ENCODE data around the gene ANKRD44.

The ANKRD44 gene

DNA sequence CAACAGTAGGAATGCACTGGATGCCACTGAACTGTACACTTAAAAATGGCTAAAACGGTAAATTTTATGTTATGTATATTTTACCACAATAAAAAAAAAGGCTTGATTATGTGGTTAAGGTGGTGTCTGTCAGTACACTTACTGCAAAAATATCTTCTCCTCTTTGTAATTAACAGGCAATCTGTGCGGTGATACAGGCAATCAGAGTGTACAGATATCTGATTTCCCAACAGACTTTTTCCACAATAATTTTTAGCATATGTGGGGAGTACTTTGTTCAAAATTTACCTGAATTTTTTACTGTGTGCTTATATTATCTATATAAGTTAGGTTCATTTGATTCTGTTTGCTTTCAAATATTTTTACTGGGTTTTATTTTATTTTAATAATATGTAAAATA, 209.1 kb downstream of the ANKRD44 start:
- DNase-seq = no peak

DNA sequence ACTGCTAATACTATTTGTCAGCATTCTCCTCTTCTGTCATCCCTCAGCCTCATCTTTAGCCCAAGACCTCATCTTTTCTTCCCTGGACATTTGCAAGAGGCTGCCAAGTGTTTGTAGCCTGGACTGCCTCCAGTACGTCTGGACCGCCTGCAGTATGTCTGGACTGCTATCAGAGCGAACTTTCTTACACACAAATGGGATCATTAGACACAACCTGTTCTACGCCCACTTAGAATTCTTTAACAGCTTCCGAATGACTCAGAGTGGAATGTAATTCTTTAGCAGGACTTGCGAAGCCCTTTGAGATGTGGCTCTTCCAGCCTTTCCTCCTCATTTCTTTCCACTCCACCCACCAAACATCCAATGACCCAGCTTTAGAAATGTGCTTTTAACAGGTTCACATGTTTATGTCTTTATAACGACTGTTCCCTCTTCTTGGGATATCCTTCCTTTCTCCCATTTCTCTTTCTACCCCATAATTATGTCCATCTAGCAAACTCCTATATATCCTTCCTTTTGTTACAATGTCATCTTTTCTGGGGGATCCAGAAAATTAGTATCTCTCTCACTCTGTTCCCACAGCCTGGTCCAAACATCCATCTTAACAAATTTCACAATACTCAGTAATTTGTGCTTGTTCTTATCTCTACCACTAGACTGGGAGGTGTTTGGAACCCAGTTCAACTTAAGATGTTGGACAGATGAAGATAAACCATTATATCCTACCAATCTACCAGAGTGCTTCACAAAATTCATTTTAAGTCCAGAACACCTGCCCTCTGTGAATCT, 212.8 kb downstream of the ANKRD44 start:
- no peak for DNase-seq

DNA sequence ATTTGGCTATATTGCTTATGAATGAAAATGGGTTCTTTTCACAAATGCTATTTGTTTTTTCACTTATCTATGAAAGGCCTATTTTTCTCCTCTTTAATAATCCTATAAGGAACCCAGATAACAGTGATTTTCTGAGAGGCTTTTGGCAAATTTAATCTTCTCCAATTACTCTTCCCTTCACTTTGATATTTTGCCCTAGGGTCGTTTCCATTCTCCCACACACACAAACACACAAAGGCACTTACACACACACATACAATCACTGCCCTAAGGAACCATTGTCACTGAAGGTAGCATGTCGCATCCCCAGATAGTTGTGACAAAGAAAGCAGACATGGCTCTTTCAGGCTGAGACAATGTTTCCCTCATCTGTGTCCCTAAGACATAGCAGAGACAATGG, 213.9 kb downstream of the ANKRD44 start:
- no peak for DNase-seq

DNA sequence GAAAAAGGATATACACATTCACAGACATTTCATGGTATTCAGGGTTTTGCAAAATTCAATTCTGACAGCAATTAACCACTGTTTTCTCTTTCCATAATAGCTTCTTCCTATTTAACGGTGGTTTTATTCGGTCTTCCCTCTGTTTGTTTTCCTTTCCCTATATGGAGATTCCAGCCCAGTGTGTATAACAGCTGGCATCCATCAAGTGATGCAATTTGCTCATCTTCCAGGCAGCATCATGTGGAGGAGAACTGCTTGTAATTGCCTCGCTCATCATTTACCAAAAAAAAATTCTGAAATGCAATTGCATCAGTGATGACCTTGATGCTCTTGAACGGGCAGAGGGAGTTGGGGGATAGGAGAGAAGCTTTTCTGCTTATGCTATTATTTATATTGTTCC, 218.1 kb downstream of the ANKRD44 start:
- no peak for DNase-seq

DNA sequence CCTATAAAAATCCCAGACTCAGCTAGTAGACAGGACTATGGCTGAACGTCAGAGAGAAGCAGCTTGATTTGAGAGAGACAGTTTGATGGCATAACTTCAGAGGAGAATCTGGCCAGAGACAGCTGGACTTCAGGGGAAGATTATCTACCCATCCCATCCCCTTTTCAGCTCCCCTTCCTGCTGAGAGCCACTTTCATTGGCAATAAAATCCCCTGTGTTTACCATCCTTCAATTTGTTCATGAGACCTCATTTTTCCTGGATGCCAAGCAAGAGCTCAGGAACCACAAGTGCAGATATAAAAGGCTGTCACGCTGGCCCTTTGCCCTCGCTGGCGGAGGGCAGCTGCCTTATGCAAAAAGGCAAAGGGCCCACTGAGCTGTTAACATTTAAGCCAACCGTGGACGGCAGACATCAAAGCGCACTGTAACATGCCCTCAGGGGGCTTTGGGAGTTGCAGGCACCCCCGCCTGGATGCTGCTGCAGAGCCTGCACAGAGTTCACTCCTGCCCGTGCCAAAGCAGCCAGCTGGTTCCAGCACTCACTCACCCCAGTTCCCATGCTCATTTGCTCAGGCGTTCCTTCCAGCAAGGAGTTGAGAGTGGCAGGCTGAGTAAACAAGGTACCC, 219.7 kb downstream of the ANKRD44 start:
- DNase-seq = no peak

DNA sequence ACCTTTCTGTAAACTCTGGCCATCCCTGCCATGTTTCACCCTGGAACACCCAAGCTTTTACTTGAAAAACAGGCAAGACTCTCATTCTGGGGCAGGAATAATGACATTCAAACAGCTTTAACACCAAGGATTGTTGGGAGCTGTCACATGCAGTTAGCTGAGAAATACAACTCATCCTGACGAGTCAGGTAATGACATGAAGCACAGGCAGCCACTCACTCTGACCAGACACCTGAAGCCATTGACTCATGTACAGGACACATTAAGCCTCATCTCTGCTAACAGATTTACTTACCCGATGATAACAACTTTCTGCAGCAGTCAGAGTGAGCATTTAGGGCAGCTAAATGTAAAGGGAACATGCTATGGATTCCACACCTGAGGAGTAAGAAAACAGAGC, 220.9 kb downstream of the ANKRD44 start:
- no peak for DNase-seq

DNA sequence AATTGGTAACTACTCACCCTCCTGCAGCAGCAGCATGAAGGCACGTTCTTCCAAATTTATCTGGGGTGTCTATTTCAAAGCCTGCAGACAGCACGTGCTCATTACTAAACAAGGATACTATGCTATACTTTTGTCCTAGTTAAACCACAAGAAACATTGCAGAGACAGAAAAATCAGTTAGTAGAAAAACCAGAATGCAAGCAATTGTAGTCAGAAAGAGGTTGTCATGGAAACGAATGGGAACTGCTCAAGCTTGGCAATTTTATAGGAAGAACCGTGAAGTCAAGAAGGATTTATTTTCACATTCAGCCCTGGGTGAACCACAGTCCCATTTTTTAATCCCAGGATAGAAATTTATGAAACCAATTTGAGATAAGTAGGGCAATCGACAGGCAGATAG, 221.9 kb downstream of the ANKRD44 start:
- DNase-seq = no peak

DNA sequence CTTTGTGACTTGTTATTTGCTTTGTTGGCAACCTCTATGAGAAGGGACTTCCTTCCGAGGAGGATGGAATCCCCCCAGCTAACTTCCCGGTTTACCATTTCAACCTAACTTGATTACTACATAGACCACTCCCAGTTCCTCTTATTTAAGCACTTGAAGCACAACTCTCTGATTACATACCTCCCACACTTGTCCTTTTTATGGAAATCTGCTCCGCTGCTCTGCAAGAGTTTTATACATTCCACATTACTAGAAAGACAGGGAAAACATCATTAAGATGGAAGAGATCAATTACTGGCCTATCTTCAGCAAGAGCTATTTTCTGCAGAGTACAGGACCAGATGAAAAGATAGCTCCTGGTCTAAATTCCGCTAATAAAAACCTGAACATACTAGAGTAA, 224.1 kb downstream of the ANKRD44 start:
- DNase-seq = peak; percentile 23

DNA sequence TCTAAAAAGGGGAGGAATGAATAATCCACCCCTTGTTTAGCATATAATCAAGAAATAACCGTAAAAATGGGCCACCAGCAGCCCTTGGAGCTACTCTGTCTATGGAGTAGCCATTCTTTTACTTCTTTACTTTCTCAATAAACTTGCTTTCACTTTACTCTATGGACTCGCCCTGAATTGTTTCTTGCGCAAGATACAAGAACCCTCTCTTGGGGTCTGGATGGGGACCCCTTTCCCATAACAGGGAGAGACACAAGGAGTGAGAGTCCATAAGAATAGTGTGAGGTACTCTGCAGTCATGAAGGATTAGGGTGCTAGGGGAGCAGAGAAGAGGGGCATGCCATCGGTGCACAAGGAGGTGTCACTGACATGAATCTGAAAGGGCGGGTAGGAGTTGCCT, 224.9 kb downstream of the ANKRD44 start:
- no peak for DNase-seq

DNA sequence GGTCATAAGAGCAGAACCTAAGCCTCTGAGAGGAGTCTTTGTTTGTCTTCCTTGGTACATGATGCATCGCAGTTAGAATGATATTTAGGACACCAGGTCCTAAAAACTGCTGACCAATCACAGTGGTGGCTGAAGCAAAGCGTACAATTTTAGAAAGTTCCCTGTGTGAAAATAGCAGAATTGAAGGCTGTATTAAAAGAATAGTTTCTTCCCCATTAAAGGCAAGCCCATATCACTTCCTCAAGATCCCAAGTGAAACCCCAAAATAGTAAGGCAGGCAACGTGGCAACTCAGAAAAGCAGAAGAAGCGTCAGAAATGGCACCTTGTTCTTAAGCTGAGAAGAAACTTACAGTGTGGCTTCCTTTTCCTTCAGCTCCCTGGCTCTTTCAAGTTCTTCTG, 229.3 kb downstream of the ANKRD44 start:
- no peak for DNase-seq

DNA sequence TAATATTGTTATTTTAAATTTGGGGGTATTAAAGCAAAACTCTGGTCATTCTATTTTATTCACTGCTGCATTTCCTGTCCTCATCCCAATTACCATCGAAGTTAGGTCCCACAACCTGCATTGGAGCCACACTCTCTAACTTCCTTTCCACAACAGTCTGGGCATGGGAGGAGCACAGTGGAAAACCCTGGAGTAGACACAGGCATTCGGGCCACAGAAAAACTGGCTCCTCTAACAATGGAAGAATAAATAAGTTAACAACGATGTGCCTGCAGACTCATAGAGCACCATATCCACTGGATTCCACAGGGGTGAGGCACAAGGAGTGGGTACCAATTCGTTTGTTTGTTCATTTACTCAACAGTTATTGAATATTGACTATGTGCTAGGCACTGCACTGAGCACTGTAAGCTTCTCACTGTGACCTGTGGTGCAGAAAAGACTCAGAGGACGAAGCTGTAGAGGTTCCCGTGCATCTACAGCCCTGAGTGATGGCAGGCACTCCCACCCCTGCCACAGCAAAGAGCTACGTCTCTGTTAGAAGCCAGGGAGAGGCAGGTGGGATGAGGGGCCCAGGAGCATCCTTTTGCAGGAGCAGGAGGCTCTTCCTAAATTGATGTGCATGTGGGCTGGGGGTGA, 229.9 kb downstream of the ANKRD44 start:
- no peak for DNase-seq

DNA sequence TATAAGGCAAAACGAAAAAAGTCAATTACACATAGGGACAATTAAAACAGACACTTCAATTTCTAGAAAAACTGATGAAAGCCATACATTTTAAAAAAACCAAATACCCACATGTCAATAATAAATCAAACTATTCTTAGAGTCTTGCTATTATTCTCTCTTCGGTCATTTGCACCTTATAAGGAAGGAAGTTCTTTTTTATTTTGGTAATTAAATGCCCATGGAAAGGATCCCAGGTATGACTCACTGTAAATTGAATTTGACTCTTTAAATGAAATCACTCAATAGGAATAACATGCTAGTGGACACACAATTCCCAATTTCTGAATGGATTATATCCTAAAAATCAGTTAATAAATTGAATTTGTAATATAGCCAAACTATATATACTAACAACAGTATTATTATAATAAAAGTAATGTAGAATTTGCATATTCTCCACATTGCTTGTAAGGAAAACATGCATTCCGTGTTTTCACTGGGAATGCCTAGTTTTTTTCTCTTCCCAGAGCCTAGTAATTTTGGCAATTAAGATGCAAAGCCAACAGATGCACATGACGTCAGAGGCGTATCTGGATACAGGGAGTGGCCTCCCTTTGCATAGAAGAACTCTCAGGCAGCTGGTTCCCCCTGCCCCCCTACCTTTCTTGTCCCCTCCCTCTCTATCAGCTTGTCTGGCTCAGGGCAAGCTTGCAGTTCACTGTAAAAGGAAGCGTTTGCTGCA, 230.6 kb downstream of the ANKRD44 start:
- DNase-seq = no peak

DNA sequence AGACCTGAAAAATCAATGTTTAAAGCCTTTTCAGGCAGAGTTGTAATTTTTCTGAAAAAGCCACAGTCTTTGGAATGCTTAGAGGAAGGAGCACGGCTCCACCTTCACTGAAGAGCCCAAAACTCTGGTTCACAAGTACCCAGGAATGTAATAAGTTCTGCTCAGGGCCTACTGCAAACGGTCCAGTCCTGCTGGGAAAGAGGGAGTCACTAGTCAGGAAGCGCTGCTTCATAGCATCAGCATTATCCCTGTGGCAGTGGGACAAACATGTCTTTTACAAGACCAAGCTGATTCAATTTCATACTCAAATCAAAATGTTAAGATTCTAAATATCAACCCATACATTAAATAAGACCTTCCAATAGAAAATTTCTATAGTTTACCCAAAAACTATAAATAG, 231.2 kb downstream of the ANKRD44 start:
- DNase-seq = no peak

DNA sequence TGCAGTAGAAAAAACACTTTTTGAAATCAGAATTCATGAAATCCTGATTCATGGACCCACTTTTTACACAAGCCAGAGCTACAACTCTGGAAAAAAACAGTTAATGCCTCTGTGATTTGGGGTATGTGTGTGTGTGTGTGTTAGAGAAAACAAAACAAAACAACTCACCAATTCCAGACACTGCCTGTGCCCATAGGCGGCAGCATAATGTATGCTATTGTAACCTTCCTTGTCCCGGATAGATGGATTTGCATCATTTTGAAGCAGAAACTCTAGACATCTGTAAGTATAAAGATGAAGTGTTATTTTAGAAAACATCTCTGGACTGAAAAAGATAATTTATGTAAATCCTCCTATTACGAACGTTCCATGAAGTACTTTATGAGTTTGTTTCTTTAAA, 232.0 kb downstream of the ANKRD44 start:
- DNase-seq = no peak

DNA sequence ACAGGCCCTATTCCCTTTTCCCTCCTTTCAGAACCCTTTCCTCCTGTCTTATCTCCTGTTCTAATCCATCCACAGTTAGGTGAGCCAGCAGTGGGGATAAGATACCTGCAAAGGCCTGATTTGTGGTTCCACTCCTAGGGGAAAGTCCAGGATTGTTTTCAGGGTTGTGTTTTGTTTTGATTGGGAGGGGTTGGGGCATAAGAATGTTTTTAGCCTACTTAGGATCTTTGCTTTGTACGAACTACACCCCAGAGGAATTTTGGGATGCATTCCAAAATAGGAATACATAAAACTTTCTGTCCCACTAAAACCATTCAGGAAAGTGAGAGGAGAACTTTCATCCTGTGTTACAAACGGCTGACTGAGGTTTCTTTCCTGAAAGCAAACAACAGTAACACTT, 233.2 kb downstream of the ANKRD44 start:
- DNase-seq = no peak

DNA sequence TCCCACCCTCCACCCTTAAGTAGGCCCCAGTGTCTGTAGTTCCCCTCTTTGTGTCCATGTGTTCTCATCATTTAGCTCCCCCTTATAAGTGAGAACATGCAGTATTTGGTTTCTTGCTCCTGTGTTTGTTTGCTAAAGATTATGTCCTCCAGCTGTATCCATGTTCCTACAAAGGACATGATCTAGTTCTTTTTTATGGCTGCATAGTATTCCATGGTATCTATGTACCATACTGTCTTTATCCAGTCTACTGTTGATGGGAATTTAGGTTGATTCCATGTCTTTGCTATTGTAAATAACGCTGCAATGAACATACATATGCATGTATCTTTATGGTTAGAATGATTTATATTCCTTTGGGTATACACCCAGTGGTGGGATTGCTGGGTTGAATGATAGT, 233.9 kb downstream of the ANKRD44 start:
- DNase-seq = no peak

DNA sequence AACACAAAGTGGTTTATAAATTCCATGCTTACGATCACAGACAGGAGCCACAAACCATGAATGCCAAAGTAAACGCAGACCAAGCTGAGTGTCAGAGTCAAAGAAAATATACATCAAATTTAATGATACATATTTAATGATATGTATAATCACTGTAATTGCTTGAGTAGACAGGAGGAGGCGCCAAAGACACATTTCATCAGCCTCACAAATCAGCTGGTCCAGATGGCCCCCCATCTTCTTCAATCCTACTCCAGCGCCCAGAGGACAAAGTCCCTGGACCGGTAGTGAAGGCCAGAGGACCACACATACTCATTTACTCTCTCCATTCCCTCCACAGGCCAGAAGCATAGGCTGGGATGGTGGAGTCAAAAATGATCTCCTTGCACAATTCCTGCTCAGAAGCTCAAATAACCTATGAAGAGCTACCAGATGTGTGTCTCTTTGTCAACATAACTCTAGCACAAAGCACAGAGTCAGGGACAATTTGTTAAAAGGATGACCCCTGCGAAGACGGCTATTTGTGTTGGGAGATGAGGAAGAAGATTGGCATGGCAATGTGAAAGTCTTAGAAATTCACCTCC, 234.7 kb downstream of the ANKRD44 start:
- DNase-seq = peak; percentile 30

DNA sequence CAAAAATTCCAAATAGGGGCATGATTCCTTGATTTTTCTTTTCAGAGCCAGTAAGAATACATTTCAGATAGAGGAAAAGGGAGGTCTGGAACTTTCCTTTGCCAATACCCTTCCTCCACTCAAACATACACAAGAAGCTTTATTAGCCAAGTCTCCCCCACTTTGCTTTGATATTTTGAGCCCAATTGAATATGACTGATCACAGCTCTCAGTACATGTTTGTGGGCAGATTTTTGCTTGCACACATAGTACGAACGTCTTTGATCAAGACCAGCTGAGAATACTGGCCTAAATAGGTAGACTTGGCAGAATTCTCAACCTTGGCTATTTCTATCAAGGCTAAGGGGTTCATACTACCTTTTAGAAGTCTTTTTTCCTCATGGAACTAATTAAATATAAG, 235.3 kb downstream of the ANKRD44 start:
- DNase-seq = no peak

DNA sequence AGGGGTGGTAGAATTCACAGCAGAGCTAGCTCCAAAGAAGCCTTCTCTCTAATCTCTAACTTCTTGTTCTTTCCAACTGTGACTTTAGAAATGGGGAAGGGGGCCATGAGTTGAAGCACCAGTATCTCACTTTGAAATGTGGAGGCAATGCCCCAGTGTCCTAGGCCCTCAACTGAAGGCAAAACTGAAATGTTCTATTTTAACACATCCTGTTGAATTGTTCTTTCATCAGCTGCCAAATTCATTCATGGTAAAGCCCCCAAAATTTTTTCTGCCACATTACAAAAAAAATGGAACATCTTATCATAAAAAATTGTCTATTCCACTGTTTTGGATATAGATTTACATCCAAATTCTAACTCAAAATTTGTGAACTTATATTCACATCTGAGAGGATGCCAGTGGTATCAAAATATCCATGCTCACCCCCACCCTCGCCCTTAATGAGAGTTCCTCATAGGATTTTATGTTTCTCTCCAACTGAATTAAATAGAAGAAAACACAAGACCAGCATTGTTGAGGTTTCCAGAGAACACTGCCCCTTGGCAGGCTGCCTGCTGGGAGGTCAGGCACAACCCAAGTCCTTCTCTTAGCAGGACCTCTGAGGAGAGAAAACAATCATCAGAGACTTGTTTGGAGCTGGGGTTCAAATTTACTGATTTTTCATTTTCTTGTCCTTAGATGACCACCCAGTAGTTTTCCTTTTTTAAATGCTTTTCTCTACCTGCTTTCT, 236.7 kb downstream of the ANKRD44 start:
- no peak for DNase-seq

DNA sequence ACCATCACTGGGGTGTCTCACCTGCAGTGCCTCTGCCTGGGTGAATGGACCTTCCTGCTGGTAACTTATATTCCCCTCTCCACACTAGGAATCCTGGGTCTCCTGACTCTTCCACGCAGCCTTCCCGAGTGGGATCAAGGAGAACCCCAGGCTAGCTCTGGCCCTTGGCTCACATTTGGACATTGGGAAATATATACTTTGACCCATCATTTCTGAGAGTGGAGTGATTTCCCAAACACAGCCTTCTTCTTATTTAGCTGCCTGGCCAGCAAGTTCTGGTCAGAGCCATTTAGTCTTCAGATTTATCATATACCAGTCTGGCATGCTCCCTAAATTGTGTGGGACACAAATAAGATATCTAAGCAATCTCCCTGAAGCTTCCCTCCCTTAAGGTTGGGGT, 237.3 kb downstream of the ANKRD44 start:
- no peak for DNase-seq

DNA sequence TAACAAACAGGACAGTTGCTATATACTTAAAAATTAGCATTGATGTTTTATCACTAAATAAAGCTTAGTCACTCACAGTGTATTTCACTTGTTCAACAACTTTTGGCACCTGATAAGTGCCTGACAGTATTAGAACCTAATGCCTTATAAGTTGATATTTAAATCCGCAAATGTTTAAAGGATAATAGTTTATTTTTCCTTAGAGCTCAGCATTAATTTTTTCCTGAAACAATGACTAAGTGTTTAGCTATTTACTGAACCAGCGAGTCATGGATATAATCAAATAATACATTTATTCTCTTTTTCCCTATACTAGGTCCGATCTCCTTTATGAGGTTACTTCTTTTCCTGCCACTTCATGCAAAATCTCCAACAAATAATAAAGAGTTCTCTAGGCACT, 238.0 kb downstream of the ANKRD44 start:
- no peak for DNase-seq

DNA sequence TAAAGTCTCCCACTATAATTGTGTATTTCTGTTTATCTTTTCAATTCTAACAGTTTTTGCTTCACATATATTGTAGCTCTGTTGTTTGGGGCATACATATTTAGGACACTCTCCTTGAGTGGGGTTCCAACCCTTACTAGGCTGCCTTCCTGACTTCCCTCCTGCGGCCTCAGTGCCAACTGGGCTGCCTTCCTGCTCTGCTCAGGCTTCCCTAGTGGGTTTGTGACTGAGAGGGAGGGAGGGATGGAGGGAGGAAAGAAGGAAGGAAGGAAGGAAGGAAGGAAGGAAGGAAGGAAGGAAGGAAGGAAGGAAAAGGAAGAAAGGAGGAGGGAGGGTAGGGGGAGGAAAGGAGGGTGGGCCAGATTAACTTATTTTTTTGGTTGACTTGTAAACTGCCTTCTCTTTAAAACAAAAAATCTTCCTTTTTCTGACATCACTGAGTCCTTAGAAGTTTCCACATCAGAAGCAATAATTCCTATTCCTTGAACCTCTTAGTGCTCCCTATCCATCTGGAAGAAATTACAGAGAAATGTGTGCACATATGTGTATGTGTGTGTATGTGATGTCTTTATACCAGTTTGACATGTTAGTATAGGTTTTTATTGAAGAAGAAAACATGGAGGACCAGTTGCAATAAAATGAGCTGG, 238.7 kb downstream of the ANKRD44 start:
- no peak for DNase-seq
